Neuronal stem cell (in vitro differentiated cells): ENCODE results near the gene MYOF. TPM values are rescaled to one million over a fixed set of nuclear protein-coding genes. Genes with fewer than 3 reads are reported as not detected.

Experiments used
- small RNA-seq: library from polyadenylated mRNA; stranded (forward); fragments of <200 nt; extraction: miRNeasy Mini kit (QIAGEN cat#:217004); gene quantifications from one replicate; pipeline ENCODE3, GENCODE V24; 2013; ENCODE audit not compliant: insufficient read depth

MYOF gene

Small RNA genes lying within 50 kb of the gene (small RNA-seq; reads per million reads assigned to genes)
- gene RNA5SP323: not detected
